ENCODE results near the gene STH. TPM values are rescaled to one million over a fixed set of nuclear protein-coding genes. Genes with fewer than 3 reads are reported as not detected.
A peak's percentile ranks its signal among the peaks of the same experiment; 100 is the strongest.

STH gene
- total RNA-seq, 2 donors from 2014 or later: not detected

DNA sequence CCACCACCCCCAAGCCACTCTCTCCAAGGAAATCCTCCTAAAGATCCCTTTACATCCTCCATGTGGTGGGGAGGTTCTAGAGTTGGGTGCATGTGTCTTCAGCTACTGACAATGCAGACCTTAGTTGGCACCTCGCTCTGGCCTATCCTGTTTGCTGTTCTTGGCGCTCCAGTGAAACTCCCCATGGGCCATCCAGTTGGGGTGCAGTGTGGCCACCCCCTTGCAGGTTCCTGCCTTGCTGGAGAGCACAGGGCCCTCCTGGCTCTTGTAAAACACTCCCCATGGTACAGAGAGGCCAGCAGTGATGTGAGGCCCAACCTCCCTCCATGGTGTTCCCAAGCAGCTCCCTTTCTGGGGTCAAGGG is 22.7 kb upstream of the STH start:
- Mint-ChIP-seq H3K9me3 (no peaks in the 10 kb centered on the region), H3K4me3 (no peak overlapping the region), H3K27ac (no peak overlapping the region), H3K27me3 (ENCODE audit: insufficient read depth) (peaks cover 4% of the 10 kb centered on the region), H3K36me3 (ENCODE audit: low read depth) (no peaks in the 10 kb centered on the region), H3K4me1 (no peaks in the 10 kb centered on the region)
- DNase-seq: no peak
- Histone ChIP-seq H3K9me3 (ENCODE audit: control insufficient read depth, low read length) (no peaks in the 10 kb centered on the region), H3K27me3 (ENCODE audit: control insufficient read depth, insufficient read depth, low read length, poor library complexity, severe bottlenecking) (no peaks in the 10 kb centered on the region), H3K36me3 (ENCODE audit: control insufficient read depth, insufficient read depth, low read length) (no peaks in the 10 kb centered on the region), H3K9ac (ENCODE audit: extremely low read depth, low read length, poor library complexity, severe bottlenecking) (no peak overlapping the region), H3K27ac (ENCODE audit: low read depth, low read length) (no peak overlapping the region), H3K4me3 (ENCODE audit: low read length) (no peak overlapping the region), H3K4me1 (ENCODE audit: control insufficient read depth, insufficient read depth, low read length) (no peaks in the 10 kb centered on the region)
- WGBS, 2 experiments (ENCODE audit: insufficient coverage in 1 of 2, insufficient read length in 1 of 2): 93 to 97% methylated on average over 2 of the region's 2 CpGs
- TF ChIP-seq, protein P1, sequence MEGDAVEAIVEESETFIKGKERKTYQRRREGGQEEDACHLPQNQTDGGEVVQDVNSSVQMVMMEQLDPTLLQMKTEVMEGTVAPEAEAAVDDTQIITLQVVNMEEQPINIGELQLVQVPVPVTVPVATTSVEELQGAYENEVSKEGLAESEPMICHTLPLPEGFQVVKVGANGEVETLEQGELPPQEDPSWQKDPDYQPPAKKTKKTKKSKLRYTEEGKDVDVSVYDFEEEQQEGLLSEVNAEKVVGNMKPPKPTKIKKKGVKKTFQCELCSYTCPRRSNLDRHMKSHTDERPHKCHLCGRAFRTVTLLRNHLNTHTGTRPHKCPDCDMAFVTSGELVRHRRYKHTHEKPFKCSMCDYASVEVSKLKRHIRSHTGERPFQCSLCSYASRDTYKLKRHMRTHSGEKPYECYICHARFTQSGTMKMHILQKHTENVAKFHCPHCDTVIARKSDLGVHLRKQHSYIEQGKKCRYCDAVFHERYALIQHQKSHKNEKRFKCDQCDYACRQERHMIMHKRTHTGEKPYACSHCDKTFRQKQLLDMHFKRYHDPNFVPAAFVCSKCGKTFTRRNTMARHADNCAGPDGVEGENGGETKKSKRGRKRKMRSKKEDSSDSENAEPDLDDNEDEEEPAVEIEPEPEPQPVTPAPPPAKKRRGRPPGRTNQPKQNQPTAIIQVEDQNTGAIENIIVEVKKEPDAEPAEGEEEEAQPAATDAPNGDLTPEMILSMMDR (conservative IDR thresholded peaks at IDR 0.05): no peak

- 91 to 92% methylated on average over 14 to 18 of the region's 18 CpGs for WGBS, 2 experiments (ENCODE audit: insufficient coverage in 1 of 2, insufficient read length in 1 of 2)
- H3K9me3 Mint-ChIP-seq: no peaks in the 10 kb centered on the region
- H3K27me3 Mint-ChIP-seq (ENCODE audit: insufficient read depth): peaks cover 4% of the 10 kb centered on the region
Measured at GRCh38 chr17:45976755-45977505, 22.1 kb upstream of the STH start.

GRCh38 chr17:45977506-45977824 is 21.6 kb upstream of the STH start:
- WGBS, 2 experiments (ENCODE audit: insufficient coverage in 1 of 2, insufficient read length in 1 of 2): 83 to 100% methylated on average over 1 to 4 of the region's 4 CpGs
- no peaks in the 10 kb centered on the region for H3K36me3 Mint-ChIP-seq (ENCODE audit: low read depth)
- no peaks in the 10 kb centered on the region for H3K36me3 ChIP-seq (ENCODE audit: control insufficient read depth, insufficient read depth, low read length)
- H3K9me3 Mint-ChIP-seq: no peaks in the 10 kb centered on the region
- no peak overlapping the region for H3K4me3 Mint-ChIP-seq
- H3K27ac Mint-ChIP-seq: no peak overlapping the region
- H3K27me3 Mint-ChIP-seq (ENCODE audit: insufficient read depth): peaks cover 4% of the 10 kb centered on the region
- H3K27ac ChIP-seq (ENCODE audit: low read depth, low read length): no peak overlapping the region
- TF ChIP-seq, protein P1 (conservative IDR thresholded peaks at IDR 0.05): no peak
- no peaks in the 10 kb centered on the region for H3K4me1 ChIP-seq (ENCODE audit: control insufficient read depth, insufficient read depth, low read length)
- no peaks in the 10 kb centered on the region for H3K4me1 Mint-ChIP-seq
- H3K4me3 ChIP-seq (ENCODE audit: low read length): no peak overlapping the region
- H3K9ac ChIP-seq (ENCODE audit: extremely low read depth, low read length, poor library complexity, severe bottlenecking): no peak overlapping the region
- no peak for DNase-seq
- H3K9me3 ChIP-seq (ENCODE audit: control insufficient read depth, low read length): no peaks in the 10 kb centered on the region
- H3K27me3 ChIP-seq (ENCODE audit: control insufficient read depth, insufficient read depth, low read length, poor library complexity, severe bottlenecking): no peaks in the 10 kb centered on the region

More at GRCh38 chr17:45976755-45977505, 22.1 kb upstream of the STH start:
- Mint-ChIP-seq H3K4me1 (no peaks in the 10 kb centered on the region), H3K4me3 (no peak overlapping the region), H3K27ac (no peak overlapping the region), H3K36me3 (ENCODE audit: low read depth) (no peaks in the 10 kb centered on the region)
- H3K9ac ChIP-seq (ENCODE audit: extremely low read depth, low read length, poor library complexity, severe bottlenecking): no peak overlapping the region
- no peak overlapping the region for H3K4me3 ChIP-seq (ENCODE audit: low read length)
- no peaks in the 10 kb centered on the region for H3K4me1 ChIP-seq (ENCODE audit: control insufficient read depth, insufficient read depth, low read length)
- DNase-seq: peak; percentile 87
- no peak overlapping the region for H3K27ac ChIP-seq (ENCODE audit: low read depth, low read length)
- H3K9me3 ChIP-seq (ENCODE audit: control insufficient read depth, low read length): no peaks in the 10 kb centered on the region
- H3K36me3 ChIP-seq (ENCODE audit: control insufficient read depth, insufficient read depth, low read length): no peaks in the 10 kb centered on the region
- no peaks in the 10 kb centered on the region for H3K27me3 ChIP-seq (ENCODE audit: control insufficient read depth, insufficient read depth, low read length, poor library complexity, severe bottlenecking)
- TF ChIP-seq, protein P1 (conservative IDR thresholded peaks at IDR 0.05): no peak

Measured in endodermal cell (in vitro differentiated cells).